T47D (cell line): ENCODE results near the gene PRKG1.
A peak's percentile ranks its signal among the peaks of the same experiment; 100 is the strongest.
"Not testable (repeated sequence)": the region's sequence is repeated elsewhere in the genome, so short reads cannot be mapped to it uniquely, and the experiment has no call there.

ENCODE experiments used
- DNase-seq, 2 experiments: peaks; one replicate each; pipeline versions ENCODE4 v3.0.0 to v3.0.0-alpha.2; 2011 to 2012; ENCODE audit warnings: low read depth in 1 of 2, low spot score in 1 of 2
- JUND ChIP-seq: IDR thresholded peaks from 2 replicates; pipeline ENCODE4 v1.6.1; 2012; ENCODE audit warnings: low read depth
- in situ Hi-C: cut with HindIII; loops from 2 replicates; pipeline ENCODE4 v1.10.0; 2016; ENCODE audit warnings: low sequenced_read_pairs, low pct_unique_long_range_greater_than_20kb

Gene PRKG1

DNA sequence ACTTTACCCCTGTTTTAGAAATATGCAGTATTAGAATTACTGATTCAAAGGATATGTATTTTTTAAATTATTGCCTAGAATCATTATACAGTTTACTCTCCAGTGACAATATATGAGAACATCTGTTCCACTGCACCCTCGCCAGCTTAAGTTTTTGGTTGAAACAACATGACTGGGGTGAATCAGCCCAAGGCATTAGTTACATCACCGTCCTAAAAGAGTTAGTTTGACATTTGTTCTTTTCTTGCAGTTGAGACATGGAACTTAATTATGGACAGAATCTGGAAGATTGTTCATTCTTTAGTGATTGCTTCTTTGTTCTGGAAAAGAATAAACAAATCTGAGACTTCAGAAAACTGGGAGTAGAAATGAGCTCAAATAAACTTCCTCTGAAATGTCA is 1072.5 kb downstream of the PRKG1 start:
- in situ Hi-C loops, result no loop called here
- DNase-seq, result no peak
- no peak for TF ChIP-seq JUND

DNA sequence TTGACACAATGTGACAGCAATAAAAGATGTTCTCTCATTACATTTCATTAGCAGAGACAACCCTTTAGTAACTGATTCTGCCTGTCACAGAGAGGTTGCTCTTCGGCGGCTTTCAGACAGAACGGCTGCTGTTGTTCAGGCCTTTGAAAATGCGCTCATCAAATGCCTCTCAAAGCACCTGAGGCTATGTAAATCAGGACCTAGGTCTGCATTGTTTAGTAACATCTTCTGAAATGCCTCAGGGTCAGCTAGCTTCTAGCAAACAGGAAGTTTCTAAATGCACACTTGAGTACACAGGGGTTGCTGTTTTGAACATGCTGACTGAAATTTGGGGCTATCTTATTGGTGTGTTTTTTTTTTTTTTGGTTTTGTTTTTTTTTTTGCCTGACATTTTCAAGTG is 1096.5 kb downstream of the PRKG1 start:
- peak in 1 of 2 experiments; percentile 33 for DNase-seq
- in situ Hi-C loops, result no loop called here
- TF ChIP-seq JUND, result no peak

DNA sequence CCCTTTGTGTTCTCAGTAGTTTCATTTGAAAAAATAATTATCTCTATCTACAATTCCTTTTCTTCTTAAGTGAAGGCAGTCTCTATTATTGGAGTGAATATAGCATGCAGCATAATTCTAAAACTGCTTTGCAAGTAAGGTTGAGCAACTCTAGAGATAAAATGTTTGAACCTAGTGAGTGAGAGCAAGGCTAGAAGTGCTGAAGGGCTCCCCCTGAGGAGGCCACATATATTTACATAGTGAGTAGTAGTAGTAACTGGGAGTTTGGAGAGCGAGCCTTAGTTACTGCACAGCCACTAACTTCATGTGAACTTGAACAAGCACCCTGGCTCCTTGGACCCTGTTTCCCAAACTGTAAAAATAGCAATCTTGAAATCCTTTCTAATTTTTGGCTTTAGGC is 1098.3 kb downstream of the PRKG1 start:
- in situ Hi-C loops, result no loop called here
- TF ChIP-seq JUND, result no peak
- no peak for DNase-seq

DNA sequence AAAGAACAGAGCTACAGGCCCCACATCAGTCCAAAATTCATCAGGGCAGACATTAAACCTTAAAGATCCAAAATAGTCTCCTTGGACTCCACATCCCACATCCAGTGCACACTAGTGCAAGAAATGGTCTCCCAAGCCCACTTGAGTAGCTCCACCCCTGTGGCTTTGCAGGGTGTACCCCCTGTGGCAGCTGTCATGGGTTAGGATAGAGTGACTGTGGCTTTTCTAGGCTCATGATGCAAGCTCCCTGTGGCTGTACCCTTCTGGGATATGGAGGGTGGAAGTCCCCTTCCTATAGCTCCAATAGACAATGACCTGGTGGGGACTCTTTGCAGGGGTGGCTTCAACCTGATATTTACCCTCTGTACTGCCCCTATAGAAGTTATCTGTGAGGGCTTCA is 1111.0 kb downstream of the PRKG1 start:
- DNase-seq, result no peak
- TF ChIP-seq JUND, result no peak
- in situ Hi-C loops, result no loop called here

DNA sequence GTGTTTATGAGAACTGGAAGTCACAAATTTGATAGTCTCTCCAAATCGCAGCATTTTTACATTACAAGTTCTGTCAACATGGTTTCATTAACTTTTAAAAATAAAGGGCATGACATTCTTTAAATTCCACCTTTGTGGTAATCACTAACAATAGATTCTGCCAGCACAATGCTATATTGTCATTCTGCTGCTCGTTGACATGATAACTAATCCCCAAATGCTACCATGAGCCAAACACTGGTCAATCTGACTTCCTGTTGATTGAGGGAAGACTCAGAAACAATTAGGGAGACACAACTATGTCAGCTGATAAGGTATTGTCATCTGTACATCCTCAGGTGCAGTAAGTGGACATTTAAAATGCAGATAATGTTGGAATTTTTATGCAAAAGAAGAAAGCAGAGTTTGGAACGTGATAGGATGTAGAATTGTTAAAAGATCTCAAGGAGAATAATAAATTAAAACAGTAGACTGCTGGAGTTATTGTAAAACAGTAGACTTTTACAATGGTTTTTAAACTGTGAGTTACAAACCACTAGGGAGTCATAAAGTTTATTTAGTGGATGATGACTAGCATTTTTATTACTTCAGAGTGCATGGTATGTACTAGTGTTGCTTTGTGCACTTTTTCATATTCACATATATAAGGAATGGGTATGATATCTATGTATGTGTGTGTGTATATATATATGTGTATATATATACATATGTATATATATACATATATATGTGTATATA is 1113.4 kb downstream of the PRKG1 start:
- TF ChIP-seq JUND, result no peak
- in situ Hi-C loops, result no loop called here
- DNase-seq, result no peak

DNA sequence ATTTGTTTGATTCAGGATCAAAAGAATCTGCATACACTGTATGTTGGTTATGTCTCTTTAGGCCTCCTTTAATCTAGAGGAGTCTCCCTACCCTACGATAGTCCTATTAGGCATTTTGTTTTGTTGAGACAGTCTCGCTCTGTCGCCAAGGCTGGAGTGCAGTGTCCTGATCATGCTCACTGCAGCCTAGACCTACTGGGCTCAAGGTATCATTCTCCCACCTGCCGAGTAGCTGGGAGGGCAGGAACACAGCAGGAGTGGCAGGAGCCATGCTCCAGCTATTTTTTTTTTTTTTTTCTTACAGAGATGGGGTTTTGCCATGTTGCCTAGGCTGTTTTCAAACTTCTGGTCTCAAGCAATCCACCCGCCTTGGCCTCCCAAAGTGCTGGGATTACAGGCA is 1116.8 kb downstream of the PRKG1 start:
- TF ChIP-seq JUND, result no peak

DNA sequence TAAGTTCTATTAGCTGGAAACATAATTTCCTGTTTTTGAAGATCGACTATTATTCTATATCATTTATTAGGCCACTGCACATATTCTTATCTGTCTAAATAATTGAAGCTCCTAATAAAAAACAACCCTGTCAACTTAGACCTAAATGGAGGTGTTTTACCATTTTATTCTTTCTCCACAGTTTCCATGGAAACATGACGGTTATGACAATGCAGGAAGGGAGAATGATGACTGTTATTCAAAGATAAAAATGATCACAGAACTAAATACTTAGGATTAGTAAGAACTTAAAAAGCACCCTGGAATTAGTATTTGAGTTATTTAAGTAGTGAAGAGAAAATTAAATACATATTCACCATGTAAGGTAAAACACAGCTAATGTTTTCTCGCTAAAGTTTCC is 1119.9 kb downstream of the PRKG1 start:
- in situ Hi-C loops, result no loop called here

More for the DNA sequence above, 1116.8 kb downstream of the PRKG1 start:
- in situ Hi-C loops, result no loop called here
- no peak for DNase-seq

DNA sequence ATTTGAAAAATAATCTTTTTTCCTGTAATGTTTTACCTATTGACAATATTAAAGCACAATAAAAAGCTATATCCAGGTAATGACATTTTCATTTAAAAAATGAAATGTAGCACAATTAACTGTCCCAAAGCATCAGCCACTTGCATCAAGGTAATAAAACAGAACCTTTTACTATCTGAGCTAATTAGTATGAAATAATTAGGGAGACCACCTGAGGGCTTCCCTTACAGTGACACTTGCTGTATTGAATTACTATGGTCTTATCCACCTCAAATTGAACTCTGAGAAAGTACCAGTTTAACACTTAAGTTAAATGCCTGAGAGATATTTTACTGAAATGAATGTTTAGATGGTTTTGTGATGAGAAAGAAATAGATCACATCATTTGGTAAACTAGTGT is 1120.4 kb downstream of the PRKG1 start:
- no peak for TF ChIP-seq JUND
- no peak for DNase-seq
- in situ Hi-C loops, result no loop called here

More for the DNA sequence above, 1119.9 kb downstream of the PRKG1 start:
- DNase-seq, result no peak
- TF ChIP-seq JUND, result no peak

DNA sequence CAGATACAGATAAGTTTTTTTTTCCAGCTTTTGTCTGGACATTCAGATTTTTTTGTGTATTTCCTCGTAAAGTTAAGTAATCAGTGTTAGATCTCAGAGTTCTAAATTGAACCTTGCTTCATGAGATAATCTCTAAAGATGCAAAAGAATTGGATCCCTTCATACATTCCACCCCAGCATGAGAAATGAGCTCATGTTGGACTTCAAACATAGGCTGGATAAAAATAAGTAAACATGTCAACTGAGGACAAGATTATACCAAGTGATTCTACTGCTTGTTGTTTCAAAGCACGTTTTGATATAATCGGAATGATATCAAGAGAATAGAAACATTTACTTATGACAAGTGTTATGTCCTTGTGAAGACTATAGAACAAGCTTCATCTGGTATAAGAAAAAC is 1122.8 kb downstream of the PRKG1 start:
- in situ Hi-C loops, result no loop called here
- no peak for TF ChIP-seq JUND
- DNase-seq, result no peak

DNA sequence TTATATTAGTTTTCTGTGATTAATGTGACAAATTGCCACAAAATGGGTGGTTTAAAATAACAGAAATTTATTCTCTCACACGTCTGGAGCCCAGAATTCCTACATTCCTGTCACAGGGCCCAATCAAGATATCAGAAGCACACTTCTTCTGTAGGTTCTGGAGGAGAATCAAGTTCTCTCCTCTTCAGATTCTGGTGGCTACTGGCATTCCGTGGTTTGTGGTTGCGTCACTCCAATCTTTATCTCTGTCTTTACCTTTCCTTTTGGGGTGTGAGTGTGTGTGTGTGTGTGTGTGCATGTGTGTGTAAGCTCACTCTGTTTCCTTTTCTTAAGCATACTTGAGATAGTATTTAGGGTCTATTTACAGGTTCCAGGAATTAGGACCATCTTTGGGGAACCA is 1124.3 kb downstream of the PRKG1 start:
- in situ Hi-C loops, result no loop called here
- DNase-seq, result no peak
- no peak for TF ChIP-seq JUND

DNA sequence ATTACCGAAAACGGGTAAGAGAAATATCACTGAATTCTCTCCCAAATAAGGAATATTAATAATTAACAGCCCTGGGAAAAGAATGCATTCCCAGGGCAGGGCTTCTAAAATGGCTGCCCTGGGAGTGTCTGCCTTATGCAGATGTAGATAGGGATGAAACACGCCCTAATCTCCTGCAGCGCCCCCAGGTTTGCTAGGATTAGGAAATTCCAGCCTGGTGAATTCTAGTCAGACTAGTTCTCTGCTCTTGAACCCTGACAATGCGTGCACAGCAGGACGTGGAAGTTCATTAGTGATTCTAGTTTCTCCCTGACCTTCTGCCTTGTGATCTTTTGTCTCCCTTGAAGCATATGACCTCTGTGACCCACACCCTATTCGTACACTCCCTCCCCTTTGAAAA is 1130.6 kb downstream of the PRKG1 start:
- DNase-seq, in situ Hi-C loops: not testable (repeated sequence)

DNA sequence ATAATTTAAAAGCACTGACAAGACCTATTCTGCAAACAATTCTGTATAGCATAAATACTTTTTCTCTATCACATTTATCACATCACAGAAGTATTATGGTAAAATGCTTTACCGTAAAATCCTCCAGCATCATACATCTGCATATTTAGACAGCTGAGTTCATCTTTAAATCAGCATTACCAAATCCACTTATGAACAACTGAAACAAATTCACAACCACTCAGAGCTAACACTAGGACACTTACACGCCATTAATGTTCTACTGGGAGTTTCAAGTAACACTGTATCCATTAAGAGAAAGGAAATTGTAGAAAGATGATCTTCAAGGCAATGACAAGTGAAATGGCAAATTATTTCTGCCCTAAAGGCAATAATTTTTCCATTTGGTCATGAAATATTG is 1134.1 kb downstream of the PRKG1 start:
- no peak for TF ChIP-seq JUND
- no peak for DNase-seq
- in situ Hi-C loops, result no loop called here

DNA sequence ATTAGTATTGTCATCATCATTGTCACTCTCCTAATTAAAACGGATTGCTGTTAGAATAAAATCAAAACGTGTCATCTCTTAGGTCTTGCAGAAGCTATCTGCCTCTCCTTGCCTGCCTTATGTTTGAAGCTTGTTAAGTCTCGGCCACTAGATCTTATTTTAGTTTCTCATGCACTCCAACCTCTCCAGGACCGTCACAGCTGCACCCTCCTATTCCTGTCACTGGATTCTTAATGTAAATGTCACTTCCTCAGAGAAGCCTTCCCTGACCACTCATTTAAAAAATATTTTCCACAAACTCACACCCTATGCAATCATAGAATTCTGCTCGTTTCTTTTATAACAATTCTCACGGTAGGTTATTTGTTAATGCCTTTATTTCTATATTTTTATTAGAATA is 1135.9 kb downstream of the PRKG1 start:
- in situ Hi-C loops, result no loop called here
- no peak for DNase-seq
- TF ChIP-seq JUND, result no peak

DNA sequence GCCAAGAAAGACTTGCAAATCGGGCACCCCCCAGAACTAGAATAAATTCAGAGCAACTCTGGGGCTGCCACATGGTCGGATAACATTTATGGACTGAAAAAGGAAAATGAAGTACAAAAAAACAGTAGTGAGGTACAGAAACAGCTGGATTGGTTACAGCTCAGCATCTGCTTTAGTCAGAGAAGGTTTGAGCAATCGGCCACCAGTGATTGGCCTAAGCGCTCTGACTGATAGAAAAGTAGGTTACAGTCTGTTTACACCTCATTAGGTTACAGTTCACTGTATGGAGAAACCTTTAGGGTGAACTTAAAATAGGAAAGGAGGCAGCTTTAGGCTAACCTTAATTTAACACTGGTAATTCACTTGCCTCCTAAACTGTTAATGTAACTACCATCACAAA is 1137.8 kb downstream of the PRKG1 start:
- DNase-seq, result no peak
- in situ Hi-C loops, result no loop called here
- TF ChIP-seq JUND, result no peak
